GM18873 (cell line): ENCODE measurements around the gene CD300LD.
"Not testable (repeated sequence)": the region's sequence is repeated elsewhere in the genome, so short reads cannot be mapped to it uniquely, and the experiment has no call there.

Experiments
- ATAC-seq: cut with Tn5 transposase; IDR thresholded peaks from one replicate; pipeline ENCODE4 v1.9.1; 2021; ENCODE audit warnings: mild to moderate bottlenecking, moderate library complexity, moderate number of reproducible peaks; ENCODE audit not compliant: unreplicated experiment, low FRiP score

The CD300LD gene

DNA sequence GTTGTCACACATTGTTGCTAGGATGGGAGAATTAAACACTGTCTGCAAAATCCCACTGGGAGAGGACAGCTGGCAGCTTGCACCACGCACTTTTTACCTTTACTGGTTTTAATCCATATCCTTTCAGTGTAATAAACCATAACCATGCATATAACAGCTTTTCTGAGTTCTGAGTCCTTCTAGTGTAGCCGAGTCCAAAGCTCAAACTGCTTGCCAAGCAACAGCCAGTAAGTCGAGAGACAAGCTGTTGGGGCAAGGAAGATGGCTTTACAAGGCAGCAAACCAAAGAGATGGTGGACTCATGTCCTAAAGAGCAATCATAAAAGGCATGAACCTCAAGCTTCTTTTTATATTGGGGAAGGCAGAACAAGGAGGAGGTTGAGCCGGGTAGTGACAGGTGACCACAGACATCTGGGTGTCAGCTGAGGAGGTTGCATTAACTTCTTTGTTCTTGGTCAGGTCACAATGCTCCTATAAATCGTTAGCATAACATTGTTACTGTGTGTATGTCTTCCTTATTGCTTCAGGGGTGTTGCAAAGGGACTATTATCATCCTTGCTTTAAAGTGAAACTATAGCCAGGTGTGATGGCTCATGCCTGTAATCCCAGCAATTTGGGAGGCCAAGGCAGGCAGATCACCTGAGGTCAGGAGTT is 17.5 kb downstream of the CD300LD start:
- ATAC-seq: no peak

DNA sequence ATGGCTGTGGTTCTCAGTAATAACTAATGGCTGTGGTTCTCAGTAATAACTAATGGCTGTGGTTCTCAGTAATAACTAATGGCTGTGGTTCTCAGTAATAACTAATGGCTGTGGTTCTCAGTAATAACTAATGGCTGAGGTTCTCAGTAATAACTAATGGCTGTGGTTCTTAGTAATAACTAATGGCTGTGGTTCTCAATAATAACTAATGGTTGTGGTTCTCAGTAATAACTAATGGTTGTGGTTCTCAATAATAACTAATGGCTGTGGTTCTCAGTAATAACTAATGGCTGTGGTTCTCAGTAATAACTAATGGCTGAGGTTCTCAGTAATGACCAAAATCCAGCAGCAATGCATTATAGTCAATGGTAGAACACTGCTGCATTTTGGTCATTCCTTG is 18.4 kb downstream of the CD300LD start:
- ATAC-seq: not testable (repeated sequence)

- no peak for ATAC-seq
Observed at GRCh38 chr17:74573169-74573568, 18.9 kb downstream of the CD300LD start.

- no peak for ATAC-seq
Observed at GRCh38 chr17:74571621-74572270, 20.3 kb downstream of the CD300LD start.

DNA sequence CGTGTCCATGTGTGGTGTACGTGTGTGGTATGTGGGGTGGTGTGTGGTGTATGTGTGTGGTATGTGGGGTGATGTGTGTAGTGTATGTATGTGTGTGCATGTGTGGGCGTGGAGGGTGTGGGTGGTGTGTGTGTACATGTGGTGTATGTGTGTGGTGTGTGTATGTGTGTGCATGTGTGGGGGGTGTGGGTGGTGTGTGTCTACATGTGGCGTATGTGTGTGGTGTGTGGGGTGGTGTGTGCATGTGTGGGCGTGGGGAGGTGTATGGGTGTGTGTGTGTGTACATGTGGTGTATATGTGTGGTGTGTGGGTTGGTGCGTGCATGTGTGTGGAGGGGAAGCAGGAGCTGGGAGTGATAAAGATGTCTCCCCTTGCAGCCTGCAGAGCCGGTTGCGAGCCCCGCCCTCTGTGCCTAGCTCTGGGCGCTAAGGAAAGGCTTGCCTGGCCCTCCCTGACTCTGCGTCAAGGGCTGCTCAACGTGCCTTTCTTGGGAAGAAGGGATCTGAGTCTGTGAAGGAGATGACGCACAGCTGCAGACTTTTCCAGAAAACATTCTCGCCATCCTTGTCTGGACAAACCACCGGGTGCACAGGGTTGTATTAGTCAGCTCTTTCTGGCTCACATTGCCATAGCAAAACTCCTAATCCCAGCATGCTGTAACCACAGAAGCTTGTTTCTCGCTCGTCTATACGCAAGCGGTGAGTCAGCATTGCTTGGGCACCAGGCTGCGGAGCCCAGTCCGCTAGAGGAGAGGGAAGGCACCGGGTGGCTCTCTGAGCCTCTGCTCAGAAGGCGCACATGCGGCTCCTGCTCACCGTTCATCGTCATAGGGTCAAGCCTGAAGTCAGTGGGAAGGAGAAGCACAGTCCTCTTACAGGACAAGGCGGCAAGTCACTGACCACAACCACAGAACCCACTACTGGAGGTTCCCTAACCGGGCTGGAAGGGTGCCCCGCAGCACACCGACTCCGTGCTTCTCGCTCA is 22.8 kb downstream of the CD300LD start:
- no peak for ATAC-seq

GRCh38 chr17:74568106-74568873 is 23.8 kb downstream of the CD300LD start:
- no peak for ATAC-seq

DNA sequence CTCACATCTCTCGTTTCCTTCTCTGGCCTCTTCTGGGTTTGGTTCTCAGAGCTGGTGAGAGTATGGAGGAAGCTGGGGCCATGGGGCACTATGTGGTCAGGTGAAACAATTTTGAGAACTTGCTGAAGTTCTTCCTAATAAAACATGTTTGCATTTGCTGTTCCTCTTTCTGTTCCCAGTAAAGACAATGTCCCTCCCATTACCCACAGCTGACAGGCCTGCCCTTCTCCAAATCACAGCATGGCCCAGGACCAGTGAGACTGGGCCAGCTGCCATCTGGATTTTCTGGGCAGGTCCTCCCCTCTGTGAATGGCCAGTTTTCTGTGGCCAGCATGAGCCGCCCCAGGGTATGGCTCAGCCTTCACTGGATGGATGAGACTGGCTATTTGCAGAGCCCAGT is 24.7 kb downstream of the CD300LD start, which contains the start of gene CD300H:
Gene CD300H, minus strand, starts transcription at position 113 of the 400 bp plus-strand sequence.
- ATAC-seq: no peak

DNA sequence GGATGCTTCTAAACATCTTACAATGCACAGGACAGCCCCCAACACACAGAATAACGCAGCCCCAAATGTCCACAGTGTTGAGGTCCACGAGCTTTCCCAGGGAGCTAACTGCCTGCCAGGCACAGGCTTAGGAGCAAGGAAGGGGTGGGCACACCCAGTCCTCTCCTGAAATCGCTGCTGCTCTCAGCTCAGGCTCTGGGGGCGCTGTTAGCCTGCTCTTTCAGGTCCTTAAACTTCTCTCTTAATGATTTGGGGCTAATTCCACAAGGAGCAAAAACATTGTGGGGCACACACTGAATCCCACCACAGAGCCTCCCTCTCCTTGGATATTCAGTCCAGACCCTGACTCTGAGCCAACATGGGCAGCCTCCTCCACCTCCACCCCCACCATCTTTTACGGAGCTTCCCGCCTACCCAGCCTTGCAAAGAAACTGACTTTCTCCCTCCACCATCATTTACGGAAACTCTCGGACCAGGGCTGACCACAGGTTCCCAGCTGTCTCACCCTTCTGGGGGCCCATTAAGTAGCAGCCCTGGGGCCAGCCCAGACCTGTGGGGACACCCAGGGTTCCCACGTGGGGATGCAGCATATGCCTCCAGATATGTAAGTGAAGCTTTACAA is 25.8 kb downstream of the CD300LD start:
- ATAC-seq: no peak

GRCh38 chr17:74565126-74565525 is 27.0 kb downstream of the CD300LD start:
- ATAC-seq: no peak

DNA sequence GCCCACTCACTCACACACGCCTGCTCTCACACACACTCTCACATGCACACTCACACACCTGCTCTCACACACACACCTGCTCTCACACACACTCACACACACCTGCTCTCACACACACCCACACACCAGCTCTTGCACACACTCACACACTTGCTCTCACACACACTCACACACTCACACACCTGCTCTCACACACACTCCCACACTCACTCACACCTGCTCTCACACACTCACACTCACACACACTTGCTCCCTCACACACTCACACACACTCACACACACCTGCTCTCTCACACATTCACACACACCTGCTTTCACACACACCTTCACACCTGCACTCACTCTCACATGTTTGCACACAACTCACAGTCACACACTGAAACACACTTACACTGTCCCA is 28.7 kb downstream of the CD300LD start:
- ATAC-seq: no peak

GRCh38 chr17:74561586-74561985 is 30.5 kb downstream of the CD300LD start:
- ATAC-seq: no peak

- ATAC-seq: no peak
Observed at GRCh38 chr17:74558882-74559519, 33.1 kb downstream of the CD300LD start.

DNA sequence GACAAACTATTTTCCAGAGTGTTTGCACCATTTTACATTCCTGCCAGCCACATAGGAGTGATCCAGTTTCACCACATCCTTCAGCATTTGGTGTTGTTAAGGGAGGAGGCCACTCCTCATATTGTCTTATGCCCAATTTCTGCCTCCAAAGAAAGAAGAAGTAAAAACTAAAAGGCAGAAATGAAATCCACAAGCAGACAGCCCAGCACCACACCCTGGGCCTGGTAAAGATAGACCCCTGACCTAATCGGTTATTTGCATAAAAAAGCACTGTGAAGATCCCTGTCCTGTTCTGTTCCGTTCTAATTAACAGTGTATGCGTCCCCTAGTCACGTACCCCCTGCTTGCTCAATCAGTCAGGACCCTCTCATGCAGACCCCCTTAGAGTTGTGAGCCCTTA is 33.7 kb downstream of the CD300LD start:
- not testable (repeated sequence) for ATAC-seq

- ATAC-seq: no peak
Observed at GRCh38 chr17:74555427-74555940, 36.6 kb downstream of the CD300LD start.

- no peak for ATAC-seq
Observed at GRCh38 chr17:74554909-74555308, 37.2 kb downstream of the CD300LD start.

- ATAC-seq: no peak
Observed at GRCh38 chr17:74552037-74552436, 40.0 kb downstream of the CD300LD start.

DNA sequence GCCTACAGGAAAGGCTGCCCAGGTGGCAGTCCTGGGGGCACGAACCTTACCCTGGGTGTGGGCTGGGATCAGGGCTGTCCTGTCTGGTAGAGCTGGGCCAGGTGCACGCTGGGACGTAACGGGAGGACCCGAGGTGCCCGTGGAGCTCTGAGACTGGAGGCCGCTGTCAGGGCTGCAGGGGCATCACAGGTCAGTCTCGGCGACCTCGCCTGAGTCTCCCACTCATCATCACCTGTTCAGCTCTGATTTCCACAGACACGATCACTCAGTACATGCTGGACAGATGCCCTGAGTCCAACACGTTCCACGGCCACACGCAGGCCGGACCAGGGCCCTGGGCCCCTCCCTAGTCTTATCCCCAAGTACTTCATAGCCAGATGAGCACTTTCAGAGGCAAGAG is 41.5 kb downstream of the CD300LD start:
- ATAC-seq: no peak

GRCh38 chr17:74549343-74549742 is 42.7 kb downstream of the CD300LD start:
- ATAC-seq: no peak

DNA sequence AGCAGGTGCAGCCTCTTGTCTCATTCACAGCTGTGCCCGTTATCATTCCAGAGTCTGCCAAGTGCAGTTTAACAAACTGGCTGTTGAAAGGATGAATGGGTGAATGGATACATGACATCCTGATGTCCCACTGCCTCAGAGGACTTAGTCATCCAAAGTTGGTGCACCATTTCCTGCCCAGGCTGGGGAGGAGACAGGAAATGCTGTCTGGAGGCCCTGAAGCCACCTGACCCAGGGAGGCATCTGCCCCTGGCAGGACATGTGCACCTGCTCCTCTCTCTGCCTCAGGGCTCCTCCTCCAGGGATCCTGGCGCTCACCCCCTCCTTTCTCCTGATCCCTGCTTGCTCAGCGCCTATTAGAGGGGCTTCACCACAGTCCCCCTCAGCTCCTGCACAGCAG is 44.3 kb downstream of the CD300LD start:
- ATAC-seq: no peak
